HCT116 (cell line): Measurements from ENCODE around the gene CCDC192.

ENCODE experiments used
- CBX3 ChIP-seq: IDR thresholded peaks from 2 replicates; pipeline ENCODE4 v1.6.1; 2012; ENCODE audit warnings: low read depth
- CEBPB ChIP-seq: IDR thresholded peaks from 2 replicates; pipeline ENCODE4 v1.6.1; 2012; ENCODE audit warnings: low read depth
- EGR1 ChIP-seq: IDR thresholded peaks from 2 replicates; pipeline ENCODE4 v1.6.1; 2012; ENCODE audit warnings: low read depth
- EZH2 ChIP-seq: fragments of 200-600 bp; sonication (generic); IDR thresholded peaks from 2 replicates; pipeline ENCODE4 v1.6.1; 2017; ENCODE audit warnings: antibody characterized with exemption, mixed run types
- FOSL1 ChIP-seq: IDR thresholded peaks from 2 replicates; pipeline ENCODE4 v1.6.1; 2012; ENCODE audit warnings: low read depth
- POLR2A ChIP-seq: IDR thresholded peaks from 2 replicates; pipeline ENCODE4 v1.7.0; 2011; ENCODE audit warnings: borderline replicate concordance; ENCODE audit not compliant: insufficient read depth, insufficient read length; ENCODE audit errors: extremely low read depth
- POLR2AphosphoS5 ChIP-seq: IDR thresholded peaks from 2 replicates; pipeline ENCODE4 v1.6.1; 2011; ENCODE audit warnings: mild to moderate bottlenecking, low read depth, low read length, moderate library complexity
- RAD21 ChIP-seq: IDR thresholded peaks from 2 replicates; pipeline ENCODE4 v1.6.1; 2012; ENCODE audit warnings: low read depth, mild to moderate bottlenecking
- SP1 ChIP-seq: IDR thresholded peaks from 2 replicates; pipeline ENCODE4 v1.6.1; 2012; ENCODE audit warnings: low read depth
- SRF ChIP-seq: IDR thresholded peaks from 2 replicates; pipeline ENCODE4 v1.6.1; 2012; ENCODE audit warnings: low read depth
- TCF7L2 ChIP-seq: IDR thresholded peaks from 2 replicates; pipeline ENCODE4 v1.7.0; 2011; ENCODE audit warnings: borderline replicate concordance, inconsistent platforms; ENCODE audit not compliant: insufficient read depth, insufficient read length; ENCODE audit errors: extremely low read depth
- TF ChIP-seq, protein P1 (sequence below), 3 experiments: fragments of 200-600 bp in 1 of 3; sonication (generic) in 1 of 3; IDR thresholded peaks in 2 of 3; conservative IDR thresholded peaks in 1 of 3; 2 replicates each; pipeline ENCODE4 v1.5.1; 2012 to 2017; ENCODE audit warnings: low read depth in 2 of 3, low read length in 2 of 3, antibody characterized with exemption in 1 of 3, borderline replicate concordance in 1 of 3, control low read depth in 1 of 3, mild to moderate bottlenecking in 1 of 3, mixed read lengths in 1 of 3, mixed run types in 1 of 3, moderate library complexity in 1 of 3; ENCODE audit not compliant: insufficient read depth in 1 of 3
- TF ChIP-seq, protein P2 (sequence below): IDR thresholded peaks from 2 replicates; pipeline ENCODE4 v1.6.1; 2011; ENCODE audit warnings: mild to moderate bottlenecking, low read length, moderate library complexity; ENCODE audit not compliant: insufficient replicate concordance; ENCODE audit errors: extremely low read depth
- TF ChIP-seq, protein P3 (sequence below): IDR thresholded peaks from 2 replicates; pipeline ENCODE4 v1.6.1; 2012; ENCODE audit warnings: low read depth

DNA sequence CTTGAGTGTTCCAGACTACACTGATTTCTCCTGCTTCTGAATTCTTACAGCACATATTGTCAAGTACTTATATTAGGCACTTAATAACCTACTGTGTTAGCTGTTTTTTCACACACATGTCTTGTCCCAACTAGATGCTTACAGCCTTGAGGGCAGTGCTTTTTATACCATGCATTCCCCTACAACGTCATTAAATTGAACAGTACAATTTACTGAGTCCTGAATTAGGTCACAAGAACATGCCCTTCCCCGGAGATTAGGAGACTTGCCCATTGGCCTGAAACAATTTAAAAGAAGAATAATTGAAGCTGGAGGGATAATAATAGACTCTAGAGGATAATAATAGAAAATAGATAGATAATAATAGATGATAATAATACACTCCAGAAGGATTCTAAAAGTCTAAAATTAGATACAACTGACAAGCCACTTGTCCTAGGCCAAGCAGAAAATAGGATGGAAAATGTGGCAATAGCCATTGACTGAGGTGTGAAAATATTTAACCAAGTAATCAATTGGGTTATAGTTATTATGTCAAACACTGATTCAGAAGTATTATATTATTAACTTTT, 267.7 kb downstream of the CCDC192 start:
- TF ChIP-seq, protein P1, sequence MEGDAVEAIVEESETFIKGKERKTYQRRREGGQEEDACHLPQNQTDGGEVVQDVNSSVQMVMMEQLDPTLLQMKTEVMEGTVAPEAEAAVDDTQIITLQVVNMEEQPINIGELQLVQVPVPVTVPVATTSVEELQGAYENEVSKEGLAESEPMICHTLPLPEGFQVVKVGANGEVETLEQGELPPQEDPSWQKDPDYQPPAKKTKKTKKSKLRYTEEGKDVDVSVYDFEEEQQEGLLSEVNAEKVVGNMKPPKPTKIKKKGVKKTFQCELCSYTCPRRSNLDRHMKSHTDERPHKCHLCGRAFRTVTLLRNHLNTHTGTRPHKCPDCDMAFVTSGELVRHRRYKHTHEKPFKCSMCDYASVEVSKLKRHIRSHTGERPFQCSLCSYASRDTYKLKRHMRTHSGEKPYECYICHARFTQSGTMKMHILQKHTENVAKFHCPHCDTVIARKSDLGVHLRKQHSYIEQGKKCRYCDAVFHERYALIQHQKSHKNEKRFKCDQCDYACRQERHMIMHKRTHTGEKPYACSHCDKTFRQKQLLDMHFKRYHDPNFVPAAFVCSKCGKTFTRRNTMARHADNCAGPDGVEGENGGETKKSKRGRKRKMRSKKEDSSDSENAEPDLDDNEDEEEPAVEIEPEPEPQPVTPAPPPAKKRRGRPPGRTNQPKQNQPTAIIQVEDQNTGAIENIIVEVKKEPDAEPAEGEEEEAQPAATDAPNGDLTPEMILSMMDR (IDR thresholded peaks at IDR 0.05 in 2 of 3, conservative IDR thresholded peaks at IDR 0.05 in 1 of 3; ENCODE audit: borderline replicate concordance in 1 of 3, insufficient read depth in 1 of 3, low read depth in 2 of 3, low read length in 2 of 3) = no peak
- TF ChIP-seq EZH2 (no peak), SP1 (no peak), RAD21 (no peak), POLR2A (no peak), POLR2AphosphoS5 (no peak), CEBPB (no peak), TCF7L2 (no peak), EGR1 (no peak), FOSL1 (no peak), CBX3 (no peak), SRF (no peak)
- TF ChIP-seq, protein P2, sequence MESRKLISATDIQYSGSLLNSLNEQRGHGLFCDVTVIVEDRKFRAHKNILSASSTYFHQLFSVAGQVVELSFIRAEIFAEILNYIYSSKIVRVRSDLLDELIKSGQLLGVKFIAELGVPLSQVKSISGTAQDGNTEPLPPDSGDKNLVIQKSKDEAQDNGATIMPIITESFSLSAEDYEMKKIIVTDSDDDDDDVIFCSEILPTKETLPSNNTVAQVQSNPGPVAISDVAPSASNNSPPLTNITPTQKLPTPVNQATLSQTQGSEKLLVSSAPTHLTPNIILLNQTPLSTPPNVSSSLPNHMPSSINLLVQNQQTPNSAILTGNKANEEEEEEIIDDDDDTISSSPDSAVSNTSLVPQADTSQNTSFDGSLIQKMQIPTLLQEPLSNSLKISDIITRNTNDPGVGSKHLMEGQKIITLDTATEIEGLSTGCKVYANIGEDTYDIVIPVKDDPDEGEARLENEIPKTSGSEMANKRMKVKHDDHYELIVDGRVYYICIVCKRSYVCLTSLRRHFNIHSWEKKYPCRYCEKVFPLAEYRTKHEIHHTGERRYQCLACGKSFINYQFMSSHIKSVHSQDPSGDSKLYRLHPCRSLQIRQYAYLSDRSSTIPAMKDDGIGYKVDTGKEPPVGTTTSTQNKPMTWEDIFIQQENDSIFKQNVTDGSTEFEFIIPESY = no peak
- TF ChIP-seq, protein P3, sequence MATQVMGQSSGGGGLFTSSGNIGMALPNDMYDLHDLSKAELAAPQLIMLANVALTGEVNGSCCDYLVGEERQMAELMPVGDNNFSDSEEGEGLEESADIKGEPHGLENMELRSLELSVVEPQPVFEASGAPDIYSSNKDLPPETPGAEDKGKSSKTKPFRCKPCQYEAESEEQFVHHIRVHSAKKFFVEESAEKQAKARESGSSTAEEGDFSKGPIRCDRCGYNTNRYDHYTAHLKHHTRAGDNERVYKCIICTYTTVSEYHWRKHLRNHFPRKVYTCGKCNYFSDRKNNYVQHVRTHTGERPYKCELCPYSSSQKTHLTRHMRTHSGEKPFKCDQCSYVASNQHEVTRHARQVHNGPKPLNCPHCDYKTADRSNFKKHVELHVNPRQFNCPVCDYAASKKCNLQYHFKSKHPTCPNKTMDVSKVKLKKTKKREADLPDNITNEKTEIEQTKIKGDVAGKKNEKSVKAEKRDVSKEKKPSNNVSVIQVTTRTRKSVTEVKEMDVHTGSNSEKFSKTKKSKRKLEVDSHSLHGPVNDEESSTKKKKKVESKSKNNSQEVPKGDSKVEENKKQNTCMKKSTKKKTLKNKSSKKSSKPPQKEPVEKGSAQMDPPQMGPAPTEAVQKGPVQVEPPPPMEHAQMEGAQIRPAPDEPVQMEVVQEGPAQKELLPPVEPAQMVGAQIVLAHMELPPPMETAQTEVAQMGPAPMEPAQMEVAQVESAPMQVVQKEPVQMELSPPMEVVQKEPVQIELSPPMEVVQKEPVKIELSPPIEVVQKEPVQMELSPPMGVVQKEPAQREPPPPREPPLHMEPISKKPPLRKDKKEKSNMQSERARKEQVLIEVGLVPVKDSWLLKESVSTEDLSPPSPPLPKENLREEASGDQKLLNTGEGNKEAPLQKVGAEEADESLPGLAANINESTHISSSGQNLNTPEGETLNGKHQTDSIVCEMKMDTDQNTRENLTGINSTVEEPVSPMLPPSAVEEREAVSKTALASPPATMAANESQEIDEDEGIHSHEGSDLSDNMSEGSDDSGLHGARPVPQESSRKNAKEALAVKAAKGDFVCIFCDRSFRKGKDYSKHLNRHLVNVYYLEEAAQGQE = no peak
